Stimulated activated CD4-positive, alpha-beta T cell treated with anti-CD3 and anti-CD28 coated beads, Interleukin-1b, Interleukin-23, amount 100 ng/mL, for 4 hours (primary cell): Measurements from ENCODE around the gene MTPN.

Source experiments
- DNase-seq, 2 donors: peaks; one replicate each; pipeline ENCODE4 v3.0.0-alpha.2; 2020; ENCODE audit warnings: low read depth in 2 of 2

The MTPN gene

DNA sequence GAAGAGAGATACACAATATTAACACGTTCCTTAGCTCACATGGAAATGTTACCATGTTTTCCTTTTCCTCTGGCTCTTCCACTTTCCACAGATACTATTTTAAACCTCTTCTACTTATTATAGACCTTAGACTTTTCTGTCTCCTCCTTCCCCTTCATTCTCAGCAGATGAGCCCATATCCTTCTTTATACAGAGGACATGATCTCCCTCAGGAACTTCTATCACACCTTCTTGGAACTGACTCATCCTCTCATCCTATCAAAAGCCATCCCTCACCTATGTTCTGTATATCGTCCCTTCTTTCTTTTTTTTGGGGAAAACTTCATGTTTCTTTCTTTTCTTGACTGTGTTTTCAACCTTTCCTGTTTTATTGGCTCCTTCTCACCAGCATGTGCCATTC lies 20.8 kb downstream of the MTPN start:
- no peak for DNase-seq

GRCh38 chr7:135950972-135951371 lies 26.2 kb downstream of the MTPN start:
- DNase-seq, result no peak

- no peak for DNase-seq
These were observed 26.7 kb downstream of the MTPN start for GRCh38 chr7:135950429-135950828.

DNA sequence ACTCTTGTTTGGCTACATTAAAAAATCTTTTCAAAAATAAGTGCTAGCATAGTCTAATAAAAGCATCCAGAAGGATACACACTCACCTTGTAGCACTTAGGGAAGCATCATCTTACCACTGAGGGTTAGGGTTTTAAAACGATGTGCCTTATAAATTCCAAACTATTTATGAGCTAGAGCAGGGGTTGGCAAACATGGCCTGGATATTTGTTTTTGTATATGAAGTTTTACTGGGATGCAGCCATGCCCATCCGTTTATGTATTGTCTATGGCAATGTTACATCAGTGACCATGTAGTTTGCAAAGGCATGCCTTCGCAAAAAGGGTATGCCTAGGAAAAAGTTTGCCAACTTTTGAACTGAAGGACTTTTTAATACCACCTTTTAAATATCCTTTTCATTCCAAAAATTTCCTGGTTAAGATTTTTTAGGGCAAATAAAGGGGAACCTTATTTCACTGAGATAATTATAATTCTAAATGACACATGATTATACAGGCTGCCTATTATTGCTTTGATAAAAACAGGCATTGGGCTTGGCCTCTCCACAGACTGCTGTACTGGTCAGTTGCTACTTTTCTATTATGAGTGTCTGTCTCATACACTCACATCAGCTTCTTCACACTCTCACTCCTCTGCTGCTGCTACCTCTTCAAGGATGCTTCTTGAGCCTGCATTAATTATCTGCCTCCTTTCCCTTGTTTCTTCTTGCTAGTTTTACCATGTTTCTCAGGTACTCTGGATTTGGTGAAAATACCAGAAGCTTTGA lies 30.7 kb downstream of the MTPN start:
- DNase-seq, result no peak

DNA sequence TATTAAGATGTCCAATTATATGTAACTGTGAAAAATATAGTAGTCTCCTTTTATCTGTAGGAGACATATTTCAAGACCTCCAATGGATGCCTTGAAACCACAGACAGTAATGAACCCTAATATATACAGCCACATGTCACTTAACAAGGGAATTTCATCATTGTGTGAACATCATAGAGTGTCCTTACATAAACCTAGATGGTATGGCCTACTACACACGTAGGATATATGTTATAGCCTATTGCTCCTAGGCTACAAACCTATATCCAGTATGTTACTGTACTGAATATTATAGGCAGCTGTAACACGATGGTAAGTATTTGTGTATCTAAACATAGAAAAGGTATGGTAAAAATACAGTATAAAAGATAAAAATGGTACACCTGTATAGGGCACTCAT lies 32.4 kb downstream of the MTPN start:
- DNase-seq, result no peak

GRCh38 chr7:135943134-135943879 lies 33.9 kb downstream of the MTPN start:
- DNase-seq, result no peak

GRCh38 chr7:135942614-135943013 lies 34.5 kb downstream of the MTPN start:
- no peak for DNase-seq

DNA sequence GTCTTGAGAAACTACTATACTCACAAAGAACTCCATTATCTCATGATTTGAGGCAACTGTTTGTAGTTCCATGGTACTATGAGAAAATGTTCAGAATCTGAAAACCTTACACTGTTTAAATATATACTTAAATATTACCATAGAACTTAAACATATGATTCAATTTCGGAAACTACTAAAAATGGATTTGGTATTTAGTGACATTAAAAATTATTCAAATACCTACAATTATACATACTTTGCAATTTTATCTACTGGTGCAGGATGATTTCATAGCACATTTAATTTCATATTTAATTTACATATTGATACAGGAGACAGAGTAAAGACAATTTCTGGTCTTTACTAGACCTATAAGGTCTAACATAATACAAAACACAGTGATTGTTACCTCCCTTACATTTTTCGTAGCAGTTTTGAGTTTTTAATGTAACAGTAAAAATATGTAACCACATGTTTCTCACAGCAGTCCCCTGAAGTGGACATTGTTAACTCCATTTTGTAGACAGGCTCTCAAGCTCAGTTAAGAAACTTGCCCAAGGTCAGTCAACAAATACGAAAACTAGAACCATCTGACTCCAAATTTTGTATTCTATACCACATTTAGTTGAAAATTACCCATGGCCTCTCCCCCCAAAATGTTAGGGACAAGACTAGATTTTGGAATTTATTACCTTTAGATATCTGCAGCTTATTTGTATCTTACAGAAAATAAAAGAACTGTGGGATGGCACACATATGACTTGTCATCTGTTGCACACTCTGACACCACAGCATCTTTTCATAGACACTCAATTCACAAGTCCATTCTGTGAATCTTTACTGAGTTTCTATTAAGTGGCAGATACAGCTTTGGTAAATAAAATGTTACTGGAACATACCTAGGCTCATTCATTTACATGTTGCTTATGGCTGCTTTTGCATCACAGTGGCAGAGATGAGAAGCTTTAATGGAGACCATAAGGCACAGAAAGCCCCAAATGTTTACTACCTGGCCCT lies 36.8 kb downstream of the MTPN start:
- no peak for DNase-seq

DNA sequence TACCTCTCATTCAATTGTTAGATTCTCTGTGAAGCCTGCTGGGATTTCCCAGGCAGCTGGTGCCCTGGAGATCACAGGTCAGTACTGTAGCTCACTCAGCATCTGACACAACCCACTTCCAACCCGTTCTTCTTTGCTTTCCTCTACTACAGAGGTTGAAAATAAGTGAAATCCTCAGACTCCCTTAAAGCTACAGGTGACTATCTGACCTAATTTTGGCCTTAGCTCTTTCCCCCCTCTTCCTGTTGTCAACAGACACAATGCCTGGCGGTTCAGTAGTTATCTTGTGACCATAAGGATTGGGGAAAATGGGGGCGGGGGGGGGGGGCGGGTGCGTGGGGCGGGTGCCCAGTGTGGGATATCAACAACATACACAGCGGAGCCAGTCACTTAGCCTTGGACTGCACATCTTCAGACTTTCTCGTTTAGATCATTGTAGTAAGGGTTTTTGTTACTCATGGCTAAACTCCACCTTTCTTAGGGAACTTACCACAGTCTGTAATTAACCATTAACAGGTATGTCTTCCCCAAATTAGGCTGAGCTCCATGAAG lies 37.8 kb downstream of the MTPN start:
- no peak for DNase-seq

DNA sequence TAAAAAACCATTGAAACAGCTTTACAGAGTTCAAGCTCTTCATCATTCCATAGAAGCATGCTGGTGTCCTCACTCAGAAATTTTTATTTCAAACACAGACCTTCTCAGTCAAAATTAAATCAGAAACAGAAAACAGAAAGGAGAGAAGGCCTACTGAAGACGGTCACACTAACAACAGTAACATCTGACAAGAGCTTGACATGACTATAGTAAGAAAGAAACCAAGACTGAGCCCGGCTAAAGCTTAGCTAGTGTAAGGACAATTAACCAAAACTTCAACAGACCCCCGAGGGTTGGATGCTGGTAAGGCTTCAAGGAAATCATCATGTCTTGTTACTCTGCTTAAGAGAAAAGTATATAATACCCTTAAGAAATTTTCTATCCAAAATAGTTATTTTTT lies 38.6 kb downstream of the MTPN start:
- no peak for DNase-seq

DNA sequence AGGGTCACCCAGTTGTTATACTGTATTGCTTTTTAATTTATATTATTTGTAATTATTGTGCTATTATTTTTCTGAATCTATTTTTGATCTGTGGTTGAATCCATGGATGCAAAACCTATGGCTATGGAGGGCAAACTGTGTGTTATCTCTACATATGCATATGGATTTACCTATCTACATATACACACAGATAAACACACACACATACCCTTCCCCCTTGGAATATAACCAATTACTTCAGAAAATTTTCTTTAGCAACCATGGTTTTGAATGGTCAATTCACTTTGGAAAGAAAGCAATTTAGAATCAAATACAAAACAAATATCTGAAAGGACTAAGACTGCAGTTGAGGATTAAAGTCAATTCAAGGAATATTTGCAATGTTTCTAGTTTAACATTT lies 39.1 kb downstream of the MTPN start:
- no peak for DNase-seq

GRCh38 chr7:135936497-135937217 lies 40.5 kb downstream of the MTPN start:
- DNase-seq, result no peak

GRCh38 chr7:135934651-135935050 lies 42.5 kb downstream of the MTPN start:
- no peak for DNase-seq

DNA sequence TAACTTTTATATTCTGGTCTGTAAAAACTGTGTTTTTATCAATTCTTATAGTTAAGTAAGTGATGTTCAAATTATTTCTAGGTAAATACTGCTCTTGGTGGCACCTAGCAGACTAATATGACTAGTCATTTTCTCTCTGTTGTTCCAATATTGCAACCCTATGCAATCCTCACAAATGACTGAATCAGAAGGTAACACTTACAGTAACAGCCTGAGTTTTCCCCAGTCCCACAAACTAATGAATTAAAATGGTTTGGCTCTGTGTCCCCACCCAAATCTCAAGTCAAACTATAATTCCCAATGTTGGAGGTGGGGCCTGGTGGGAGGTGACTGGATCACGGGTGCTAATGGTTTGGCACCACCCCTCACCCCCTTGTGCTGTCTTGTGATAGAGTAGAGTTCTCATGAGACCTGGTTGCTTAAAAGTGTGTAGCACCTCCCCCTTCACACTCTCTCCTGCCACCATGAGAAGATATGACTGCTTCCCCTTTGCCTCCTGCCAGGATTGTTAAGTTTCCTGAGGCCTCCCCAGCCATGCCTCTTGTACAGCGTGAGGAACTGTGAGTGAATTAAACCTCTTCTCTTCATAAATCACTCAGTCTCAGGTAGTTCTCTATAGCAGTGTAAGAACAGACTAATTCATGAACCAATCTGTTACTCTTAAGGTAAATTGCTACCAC lies 43.5 kb downstream of the MTPN start:
- DNase-seq, result no peak

GRCh38 chr7:135932131-135932530 lies 45.0 kb downstream of the MTPN start:
- DNase-seq, result no peak

GRCh38 chr7:135930565-135931461 lies 46.3 kb downstream of the MTPN start:
- DNase-seq, result no peak

GRCh38 chr7:135929722-135930141 lies 47.4 kb downstream of the MTPN start:
- DNase-seq, result no peak

GRCh38 chr7:135929249-135929648 lies 47.9 kb downstream of the MTPN start:
- DNase-seq, result no peak

DNA sequence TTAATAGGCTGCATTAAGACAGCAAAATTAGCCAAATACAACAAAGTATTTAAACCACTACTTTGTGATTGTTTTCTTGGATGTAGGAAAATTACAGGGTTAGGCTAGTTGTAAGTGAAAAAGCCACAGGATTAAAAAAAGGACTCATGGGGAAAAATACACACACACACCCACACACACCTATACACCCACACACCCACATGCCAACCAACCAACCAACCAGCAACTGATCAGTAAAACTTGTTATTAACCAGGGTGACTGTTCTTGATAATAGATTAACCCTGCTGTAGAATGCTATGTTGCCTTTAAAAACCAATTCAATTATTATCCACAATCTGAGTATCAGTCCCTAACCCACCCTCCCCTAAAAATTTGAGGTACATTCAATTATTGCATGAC lies 49.0 kb downstream of the MTPN start:
- no peak for DNase-seq

DNA sequence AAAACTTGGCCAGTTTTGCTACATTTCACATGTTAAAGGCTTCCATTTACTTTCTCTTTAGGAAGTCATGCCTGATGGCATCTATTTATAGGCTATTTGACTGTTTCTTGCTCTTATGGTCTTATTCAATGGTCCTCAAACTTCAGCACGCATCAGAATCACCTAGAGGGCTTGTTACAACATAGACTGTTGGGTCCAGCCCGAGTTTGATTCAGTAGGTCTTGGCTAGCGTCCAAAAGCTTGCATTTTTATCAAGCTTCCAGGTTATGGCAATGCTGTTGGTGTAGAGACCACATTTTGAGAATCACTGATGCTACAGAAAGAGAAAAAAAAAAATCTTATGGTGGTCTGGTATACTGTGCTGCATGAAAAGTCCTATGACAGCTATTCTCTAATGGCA lies 51.9 kb downstream of the MTPN start:
- DNase-seq, result no peak
